CD4-positive, alpha-beta T cell treated with Interleukin-6 for 4 hours (primary cell): ENCODE data around the gene RPTOR.

ENCODE experiments used
- DNase-seq: peaks from one replicate; pipeline ENCODE4 v3.0.0-alpha.2; 2020; ENCODE audit warnings: mixed read lengths

RPTOR gene

GRCh38 chr17:80593181-80593580 is 48.5 kb downstream of the RPTOR start:
- no peak for DNase-seq

GRCh38 chr17:80594431-80595269 is 50.0 kb downstream of the RPTOR start:
- DNase-seq: no peak

DNA sequence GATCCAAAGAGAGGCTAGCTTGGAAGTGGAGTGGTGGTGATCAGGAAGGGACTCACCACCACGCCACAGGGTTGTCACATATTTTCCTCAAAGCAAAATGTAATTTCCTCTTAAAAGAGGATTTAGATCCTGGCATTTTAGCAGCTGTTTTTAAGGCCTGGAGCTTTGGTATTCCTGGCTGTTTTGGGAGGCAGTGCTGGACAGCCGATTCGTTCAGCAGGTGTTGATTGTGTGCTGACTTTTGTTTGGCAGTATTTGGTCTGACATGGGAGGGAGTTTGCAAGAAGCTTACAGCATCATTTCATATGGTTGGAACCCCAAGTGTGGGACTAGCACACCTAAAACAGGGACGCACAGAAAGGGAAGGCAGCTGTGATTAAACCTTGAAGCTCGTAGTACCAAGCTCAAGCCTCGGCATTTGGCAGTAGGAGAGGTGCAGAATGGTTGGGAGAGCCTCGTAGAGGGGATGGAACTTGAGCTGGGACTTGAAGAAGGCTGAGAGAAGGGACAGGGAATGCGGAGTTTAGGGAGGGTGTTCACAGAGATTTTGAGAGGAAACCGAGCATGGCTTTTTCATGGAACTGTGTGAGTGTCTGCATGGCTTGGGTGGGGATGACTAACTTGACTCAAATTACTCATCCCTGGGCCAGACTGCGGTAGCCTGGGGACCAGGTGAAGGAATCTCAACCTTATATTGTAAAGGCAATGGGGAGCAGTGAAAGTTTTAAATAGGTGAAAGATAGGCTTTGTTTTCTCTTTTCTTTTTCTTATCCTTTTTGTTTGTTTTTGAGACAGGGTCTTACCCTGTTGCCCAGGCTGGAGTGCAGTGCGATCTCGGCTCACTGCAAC is 52.3 kb downstream of the RPTOR start:
- DNase-seq: peak; percentile 26

DNA sequence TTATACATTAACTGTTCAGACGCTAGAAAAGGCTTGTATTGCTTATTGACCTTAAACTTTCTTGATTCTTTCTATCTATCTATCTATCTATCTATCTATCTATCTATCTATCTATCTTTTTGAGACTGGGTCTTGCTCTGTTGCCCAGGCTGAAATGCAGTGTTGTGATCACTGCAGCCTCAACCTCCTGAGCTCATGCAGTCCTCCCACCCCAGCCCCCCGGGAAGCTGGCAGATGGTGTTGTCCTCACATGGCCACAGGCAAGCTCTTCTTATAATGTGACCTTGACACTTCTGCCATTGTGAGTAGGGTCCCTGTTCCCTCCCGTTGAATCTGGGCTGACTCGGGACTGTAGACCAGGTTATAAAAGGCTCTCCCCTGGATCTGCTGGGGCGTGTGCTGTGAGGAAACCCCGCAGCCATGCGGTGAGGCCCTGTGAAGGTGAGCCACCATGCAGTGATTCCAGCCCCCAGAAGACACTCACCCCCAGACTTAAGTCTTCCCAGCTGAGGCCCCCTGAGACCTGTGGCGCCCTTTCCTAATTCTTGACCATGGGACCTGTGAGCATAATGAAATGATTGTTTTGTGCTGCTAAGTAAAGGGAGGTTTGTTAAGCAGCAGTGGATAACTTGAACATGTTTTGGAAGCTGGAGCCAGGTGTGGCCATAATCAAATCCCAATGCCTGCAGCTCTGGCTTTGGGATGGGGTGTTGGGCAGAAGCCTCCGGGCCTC is 54.3 kb downstream of the RPTOR start:
- no peak for DNase-seq

DNA sequence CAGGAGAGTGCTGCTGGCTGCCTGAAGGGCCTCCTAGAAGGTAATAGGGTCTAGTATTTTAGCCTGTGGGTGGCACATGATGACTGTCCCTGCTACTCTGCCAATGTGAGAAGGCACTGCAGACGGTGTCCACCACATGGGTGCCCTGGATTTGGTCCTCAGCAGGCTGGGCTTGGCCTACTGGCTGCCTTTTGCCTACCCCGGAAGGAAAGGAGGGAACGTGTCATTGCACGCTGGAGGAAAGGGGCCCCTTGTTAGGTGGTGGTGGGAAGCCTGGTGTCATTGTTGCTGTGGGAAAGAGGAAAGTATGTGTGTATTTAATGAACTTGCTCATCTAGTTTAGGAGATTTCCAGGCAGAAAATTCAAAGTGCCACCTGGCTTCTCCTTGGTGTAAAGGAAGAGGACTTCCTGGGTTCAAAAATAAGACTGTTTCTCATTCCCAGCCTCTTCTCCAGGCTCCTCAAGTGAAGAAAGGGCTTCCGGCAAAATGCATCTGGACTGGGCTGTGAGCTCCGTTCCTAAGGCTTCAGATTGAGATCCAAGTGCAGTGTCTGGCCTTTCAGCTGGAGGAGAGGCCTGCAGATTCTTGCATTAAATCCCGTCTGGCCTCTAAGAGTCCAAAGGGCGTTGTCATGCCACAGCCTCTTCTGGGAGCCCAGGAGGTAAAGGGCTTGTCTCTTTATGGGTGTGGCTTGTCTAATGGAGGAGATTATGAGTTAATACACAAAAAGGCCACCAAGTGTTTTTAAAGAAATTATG is 55.1 kb downstream of the RPTOR start:
- DNase-seq: no peak

- no peak for DNase-seq
Measured at GRCh38 chr17:80601146-80601545, 56.5 kb downstream of the RPTOR start.

GRCh38 chr17:80603396-80603795 is 58.8 kb downstream of the RPTOR start:
- DNase-seq: no peak

DNA sequence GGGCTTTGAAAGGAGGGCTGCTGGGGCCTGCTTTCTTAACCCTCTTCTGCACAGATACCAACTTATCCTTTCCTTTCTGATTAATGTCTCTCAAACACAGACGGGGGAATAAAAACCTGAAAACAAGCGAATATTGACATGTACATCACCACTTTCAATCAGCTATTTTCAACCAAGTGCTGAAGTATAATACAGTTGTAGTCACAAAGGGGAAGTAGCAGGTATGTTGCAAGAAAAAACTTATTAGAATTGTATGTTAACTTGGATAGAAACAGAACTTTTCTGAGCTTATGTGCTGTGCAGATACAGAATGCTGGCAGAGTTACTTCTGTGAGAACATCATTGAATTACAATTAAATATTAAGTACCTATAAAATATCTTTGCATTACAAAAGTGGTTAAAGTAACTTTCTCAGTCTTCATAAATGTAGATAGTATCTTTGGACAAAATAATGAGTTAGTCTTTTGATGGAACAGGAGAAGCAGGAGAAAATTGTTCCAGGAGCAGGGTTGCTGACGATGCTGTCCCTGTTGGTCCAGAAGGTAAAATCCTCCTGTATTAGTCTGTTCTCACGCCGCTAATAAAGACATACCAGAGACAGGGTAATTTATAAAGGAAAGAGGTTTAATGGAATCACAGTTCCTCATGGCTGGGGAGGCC is 59.5 kb downstream of the RPTOR start:
- DNase-seq: no peak

- DNase-seq: no peak
Measured at GRCh38 chr17:80604670-80605010, 60.0 kb downstream of the RPTOR start.

- peak; percentile 56 for DNase-seq
Measured at GRCh38 chr17:80605326-80606066, 60.9 kb downstream of the RPTOR start.

- no peak for DNase-seq
Measured at GRCh38 chr17:80608326-80608725, 63.7 kb downstream of the RPTOR start.

- DNase-seq: no peak
Measured at GRCh38 chr17:80609757-80610156, 65.1 kb downstream of the RPTOR start.

- DNase-seq: no peak
Measured at GRCh38 chr17:80611816-80612215, 67.2 kb downstream of the RPTOR start.

GRCh38 chr17:80612997-80613731 is 68.5 kb downstream of the RPTOR start:
- DNase-seq: no peak

DNA sequence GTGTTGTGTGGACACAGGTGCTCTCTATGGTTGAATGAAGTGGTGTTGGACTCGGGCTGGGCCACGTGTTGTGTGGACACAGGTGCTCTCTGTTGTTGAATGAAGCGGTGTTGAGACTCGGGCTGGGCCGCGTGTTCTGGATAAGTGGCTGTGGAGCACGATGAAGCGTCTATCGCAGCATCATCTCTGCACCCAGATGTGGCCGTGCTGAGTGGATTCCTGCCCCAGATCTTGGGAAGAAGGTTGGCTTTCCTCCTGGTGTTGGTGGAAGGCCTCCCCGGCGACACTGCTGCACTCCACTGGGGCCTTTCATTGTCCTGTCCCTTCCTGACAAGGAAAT is 69.1 kb downstream of the RPTOR start:
- DNase-seq: no peak

GRCh38 chr17:80614332-80615047 is 69.9 kb downstream of the RPTOR start:
- DNase-seq: peak; percentile 40

- no peak for DNase-seq
Measured at GRCh38 chr17:80615376-80615775, 70.7 kb downstream of the RPTOR start.

- DNase-seq: no peak
Measured at GRCh38 chr17:80616705-80617104, 72.1 kb downstream of the RPTOR start.

DNA sequence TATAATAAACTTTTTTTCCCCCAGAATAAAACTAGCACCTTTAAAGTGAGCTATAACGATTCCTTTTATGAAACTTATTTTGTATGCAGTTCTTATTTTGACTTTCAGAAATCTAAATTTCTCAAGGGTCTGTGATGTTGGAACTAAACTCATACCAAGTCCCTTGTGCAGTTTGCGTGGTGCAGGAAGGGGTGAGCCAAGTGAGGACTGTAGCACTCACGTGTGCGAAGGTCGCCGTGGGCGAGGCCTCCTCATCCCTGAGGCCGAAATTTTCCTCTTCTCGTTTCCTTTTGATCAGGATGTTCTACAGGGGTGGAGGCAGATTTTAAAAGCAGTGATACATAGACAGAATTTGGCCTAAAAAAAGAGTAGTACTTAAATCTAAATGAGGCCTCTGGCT is 73.7 kb downstream of the RPTOR start:
- DNase-seq: peak; percentile 15
